GM13977 (cell line): ENCODE results near the gene STAMBP.

Source experiments
- DNase-seq: peaks from one replicate; pipeline ENCODE4 v3.0.0; 2012; ENCODE audit warnings: low spot score
- CTCF ChIP-seq: IDR thresholded peaks from 2 replicates; pipeline ENCODE4 v1.5.1; 2012; ENCODE audit warnings: mild to moderate bottlenecking, control low read depth; ENCODE audit not compliant: insufficient read depth; ENCODE audit errors: extremely low read depth, missing control alignments
- in situ Hi-C: fragments of 300-500 bp; cut with MboI; formaldehyde crosslinking; loops from one replicate; pipeline ENCODE4 v1.12.0; 2022; ENCODE audit warnings: low sequenced_read_pairs, low pct_unique_long_range_greater_than_20kb, mixed read lengths, inconsistent platforms; ENCODE audit not compliant: unreplicated experiment

The STAMBP gene

GRCh38 chr2:73911548-73912208 lies 82.9 kb downstream of the STAMBP start:
- in situ Hi-C loops: no loop called here
- DNase-seq: no peak
- no peak for TF ChIP-seq CTCF

GRCh38 chr2:73913414-73914054 lies 84.8 kb downstream of the STAMBP start:
- no peak for TF ChIP-seq CTCF
- in situ Hi-C loops: no loop called here
- no peak for DNase-seq

- no peak for TF ChIP-seq CTCF
- in situ Hi-C loops: no loop called here
- no peak for DNase-seq
These were observed 85.9 kb downstream of the STAMBP start for GRCh38 chr2:73914667-73915066.

GRCh38 chr2:73915437-73915993 lies 86.8 kb downstream of the STAMBP start:
- in situ Hi-C loops: no loop called here
- no peak for DNase-seq
- no peak for TF ChIP-seq CTCF

- no peak for TF ChIP-seq CTCF
- DNase-seq: no peak
- in situ Hi-C loops: no loop called here
These were observed 87.9 kb downstream of the STAMBP start for GRCh38 chr2:73916666-73917065.

GRCh38 chr2:73917296-73917695 lies 88.5 kb downstream of the STAMBP start:
- no peak for TF ChIP-seq CTCF
- DNase-seq: no peak
- in situ Hi-C loops: no loop called here
